Choroid plexus epithelial cell (primary cell): Measurements from ENCODE around the gene COL25A1.

ENCODE experiments used
- DNase-seq: peaks from one replicate; pipeline ENCODE4 v3.0.0-alpha.2; 2010; ENCODE audit warnings: low read depth
- H3K4me3 ChIP-seq: 2 replicates; pipeline ENCODE4 v1.5.1; 2011; ENCODE audit warnings: low read depth, mild to moderate bottlenecking, control low read depth, low read length, moderate library complexity
- TF ChIP-seq, protein P1 (sequence below): conservative IDR thresholded peaks from 2 replicates; pipeline ENCODE4 v1.5.1; 2011; ENCODE audit warnings: low read depth, mild to moderate bottlenecking, control low read depth, inconsistent platforms, low read length, moderate library complexity

Gene COL25A1

DNA sequence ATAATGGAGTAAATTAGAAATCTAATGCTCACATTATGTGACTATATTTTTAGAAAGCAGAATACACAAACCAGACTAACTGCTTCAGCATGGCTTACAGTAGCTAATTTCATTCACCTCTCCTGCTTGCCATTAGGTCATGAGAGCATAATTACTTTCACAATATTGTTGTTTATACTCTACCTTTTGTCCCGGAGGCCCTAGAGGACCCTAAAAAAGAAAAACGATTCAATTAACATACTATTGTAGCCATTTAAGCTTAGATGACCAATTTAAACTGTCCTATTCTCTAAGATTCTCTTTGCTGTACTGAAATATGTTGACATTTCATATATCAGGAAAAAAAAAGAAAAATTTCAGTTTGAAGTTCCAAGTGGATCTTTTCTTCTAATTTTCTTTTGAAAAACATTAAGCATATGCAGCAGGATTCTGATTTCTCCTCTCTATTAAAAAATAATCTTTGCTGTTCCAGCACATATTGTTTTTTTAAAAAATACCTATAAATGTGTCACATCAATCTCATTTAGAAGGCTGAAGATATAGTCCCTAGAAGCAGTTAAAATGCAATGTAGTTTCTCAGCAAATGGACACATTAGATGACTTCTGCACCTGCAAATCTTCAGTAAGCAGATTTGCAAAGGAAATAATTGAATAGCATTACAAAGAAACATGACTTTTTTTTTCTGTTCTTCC lies 381.9 kb downstream of the COL25A1 start:
- TF ChIP-seq, protein P1, sequence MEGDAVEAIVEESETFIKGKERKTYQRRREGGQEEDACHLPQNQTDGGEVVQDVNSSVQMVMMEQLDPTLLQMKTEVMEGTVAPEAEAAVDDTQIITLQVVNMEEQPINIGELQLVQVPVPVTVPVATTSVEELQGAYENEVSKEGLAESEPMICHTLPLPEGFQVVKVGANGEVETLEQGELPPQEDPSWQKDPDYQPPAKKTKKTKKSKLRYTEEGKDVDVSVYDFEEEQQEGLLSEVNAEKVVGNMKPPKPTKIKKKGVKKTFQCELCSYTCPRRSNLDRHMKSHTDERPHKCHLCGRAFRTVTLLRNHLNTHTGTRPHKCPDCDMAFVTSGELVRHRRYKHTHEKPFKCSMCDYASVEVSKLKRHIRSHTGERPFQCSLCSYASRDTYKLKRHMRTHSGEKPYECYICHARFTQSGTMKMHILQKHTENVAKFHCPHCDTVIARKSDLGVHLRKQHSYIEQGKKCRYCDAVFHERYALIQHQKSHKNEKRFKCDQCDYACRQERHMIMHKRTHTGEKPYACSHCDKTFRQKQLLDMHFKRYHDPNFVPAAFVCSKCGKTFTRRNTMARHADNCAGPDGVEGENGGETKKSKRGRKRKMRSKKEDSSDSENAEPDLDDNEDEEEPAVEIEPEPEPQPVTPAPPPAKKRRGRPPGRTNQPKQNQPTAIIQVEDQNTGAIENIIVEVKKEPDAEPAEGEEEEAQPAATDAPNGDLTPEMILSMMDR, result no peak
- no peak overlapping the region for H3K4me3 ChIP-seq
- no peak for DNase-seq

DNA sequence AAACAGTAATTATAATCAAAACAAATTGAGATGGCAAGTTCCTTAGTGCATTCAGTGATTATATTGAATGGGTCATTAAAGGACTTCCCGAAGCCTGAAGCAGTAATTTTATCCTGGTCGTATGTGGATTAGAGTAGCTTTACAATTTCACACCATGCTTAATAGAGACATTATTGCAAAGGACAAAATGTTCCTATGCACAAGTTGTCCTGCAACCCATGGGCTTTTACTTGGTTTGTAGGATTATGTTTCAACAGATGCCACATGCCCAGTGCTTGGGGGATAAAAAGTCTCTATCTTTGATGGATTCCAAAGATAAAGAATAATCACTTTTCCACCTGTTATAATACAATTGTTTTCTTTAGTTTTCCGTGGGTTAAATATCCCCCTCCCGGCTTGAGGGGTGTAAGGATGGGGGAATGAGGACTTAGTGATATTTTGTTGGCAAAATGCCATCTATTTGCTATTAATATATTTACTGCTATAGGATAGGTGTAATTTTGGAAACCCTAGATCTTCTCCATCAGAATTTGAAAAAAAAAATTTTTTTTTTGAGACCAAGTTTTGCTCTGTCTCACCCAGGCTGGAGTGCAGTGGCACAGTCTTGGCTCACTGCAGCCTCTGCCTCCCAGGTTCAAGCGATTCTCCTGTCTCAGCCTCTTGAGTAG lies 383.1 kb downstream of the COL25A1 start:
- no peak for DNase-seq
- TF ChIP-seq, protein P1, result no peak
- no peak overlapping the region for H3K4me3 ChIP-seq

DNA sequence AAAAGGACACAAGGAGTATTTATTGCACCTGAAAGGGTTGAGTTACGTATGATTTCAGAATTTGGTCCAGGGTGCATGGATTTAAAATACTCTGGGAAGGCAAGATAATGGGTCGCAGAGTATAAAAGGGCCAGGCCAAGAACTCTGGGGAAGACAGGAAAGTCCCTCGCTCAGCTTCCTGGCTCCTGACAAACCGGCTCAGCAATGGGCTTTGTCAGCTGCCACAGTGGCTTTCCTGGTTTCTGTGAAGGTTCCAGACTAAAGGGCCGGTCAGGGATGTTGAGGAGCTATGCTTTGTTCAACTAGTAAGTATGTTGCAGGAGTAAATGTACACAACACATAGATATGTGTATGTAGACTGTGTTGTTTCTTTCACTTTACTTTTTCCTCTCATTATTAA lies 385.2 kb downstream of the COL25A1 start:
- H3K4me3 ChIP-seq, result no peak overlapping the region
- DNase-seq, result no peak
- TF ChIP-seq, protein P1, result no peak

DNA sequence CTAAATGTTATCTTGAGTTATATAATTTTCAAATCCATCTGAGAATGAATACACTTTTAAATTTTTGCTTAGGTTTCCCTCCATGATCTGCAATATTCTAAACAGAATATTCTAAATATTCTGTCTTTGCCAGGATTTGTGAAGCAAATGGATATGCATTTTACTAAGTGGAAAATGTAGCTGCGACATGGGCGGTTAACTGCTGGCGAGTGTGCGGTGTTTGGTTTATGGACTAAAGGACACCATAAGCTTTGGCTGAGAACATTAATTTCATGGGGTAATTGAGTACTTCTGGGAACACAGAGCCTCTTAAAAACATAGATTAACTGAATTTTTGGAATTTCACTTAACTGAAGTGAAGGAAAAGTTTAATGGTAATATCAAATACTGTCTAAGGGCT lies 385.8 kb downstream of the COL25A1 start:
- no peak for DNase-seq
- TF ChIP-seq, protein P1, result no peak
- H3K4me3 ChIP-seq, result no peak overlapping the region

DNA sequence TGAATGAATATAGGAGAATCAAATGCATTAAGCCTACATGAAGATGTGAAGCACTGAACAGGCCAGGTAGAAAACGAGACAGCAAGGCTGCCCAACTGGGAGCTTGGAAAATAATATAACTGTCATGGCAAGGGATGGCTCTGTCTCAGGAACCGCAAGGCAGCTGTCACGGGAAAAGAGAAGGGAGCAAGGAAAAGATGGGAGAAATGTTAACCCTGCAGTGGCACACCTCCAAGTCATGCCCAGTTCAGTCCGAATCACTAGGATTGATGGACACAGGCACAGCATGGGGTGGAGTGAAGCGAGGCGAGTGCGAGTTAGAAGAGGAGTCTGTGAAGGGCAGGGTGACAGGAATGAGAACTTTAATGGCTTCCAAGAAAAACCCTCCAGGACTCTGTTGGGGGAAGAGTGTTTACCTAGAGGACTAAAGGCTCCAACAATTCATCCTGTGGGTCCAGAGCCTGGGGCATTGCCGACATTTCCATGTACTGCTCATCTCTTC lies 395.5 kb downstream of the COL25A1 start:
- TF ChIP-seq, protein P1, result no peak
- DNase-seq, result no peak
- no peak overlapping the region for H3K4me3 ChIP-seq

DNA sequence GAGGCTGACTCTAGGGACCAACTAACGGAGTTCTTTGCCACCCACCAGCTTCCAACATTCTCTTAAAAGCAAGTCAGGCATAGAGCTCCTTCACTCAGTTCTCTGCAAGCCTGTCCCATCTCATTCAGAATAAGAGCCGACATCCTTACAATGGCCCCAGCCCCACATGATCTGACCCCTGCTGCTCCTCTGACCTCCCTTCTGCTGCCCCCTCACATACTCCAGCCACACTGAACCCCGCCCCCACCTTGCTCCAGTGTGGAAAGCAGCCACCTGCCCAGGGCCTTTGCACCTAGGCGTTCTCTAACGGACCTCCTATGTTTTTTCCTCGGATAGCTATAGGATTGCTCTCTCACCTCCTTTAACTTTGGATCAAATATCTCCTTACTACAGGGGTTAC lies 396.5 kb downstream of the COL25A1 start:
- TF ChIP-seq, protein P1, result no peak

More for the DNA sequence above, 396.5 kb downstream of the COL25A1 start:
- H3K4me3 ChIP-seq, result no peak overlapping the region
- DNase-seq, result no peak
